ENCODE data around the gene AQP5.
A peak's percentile ranks its signal among the peaks of the same experiment; 100 is the strongest.

Gene AQP5

GRCh38 chr12:49923035-49923644, 38.5 kb upstream of the AQP5 start:
- no peak overlapping the region for H3K4me3 ChIP-seq (ENCODE audit: low read depth, low read length)
- DNase-seq (ENCODE audit: low read depth), result no peak
- TF ChIP-seq MAX (IDR thresholded peaks at IDR 0.05; ENCODE audit: low read depth, low read length), result no peak
- TF ChIP-seq, protein P1, sequence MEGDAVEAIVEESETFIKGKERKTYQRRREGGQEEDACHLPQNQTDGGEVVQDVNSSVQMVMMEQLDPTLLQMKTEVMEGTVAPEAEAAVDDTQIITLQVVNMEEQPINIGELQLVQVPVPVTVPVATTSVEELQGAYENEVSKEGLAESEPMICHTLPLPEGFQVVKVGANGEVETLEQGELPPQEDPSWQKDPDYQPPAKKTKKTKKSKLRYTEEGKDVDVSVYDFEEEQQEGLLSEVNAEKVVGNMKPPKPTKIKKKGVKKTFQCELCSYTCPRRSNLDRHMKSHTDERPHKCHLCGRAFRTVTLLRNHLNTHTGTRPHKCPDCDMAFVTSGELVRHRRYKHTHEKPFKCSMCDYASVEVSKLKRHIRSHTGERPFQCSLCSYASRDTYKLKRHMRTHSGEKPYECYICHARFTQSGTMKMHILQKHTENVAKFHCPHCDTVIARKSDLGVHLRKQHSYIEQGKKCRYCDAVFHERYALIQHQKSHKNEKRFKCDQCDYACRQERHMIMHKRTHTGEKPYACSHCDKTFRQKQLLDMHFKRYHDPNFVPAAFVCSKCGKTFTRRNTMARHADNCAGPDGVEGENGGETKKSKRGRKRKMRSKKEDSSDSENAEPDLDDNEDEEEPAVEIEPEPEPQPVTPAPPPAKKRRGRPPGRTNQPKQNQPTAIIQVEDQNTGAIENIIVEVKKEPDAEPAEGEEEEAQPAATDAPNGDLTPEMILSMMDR (IDR thresholded peaks at IDR 0.05; ENCODE audit: low read depth, low read length), result no peak

GRCh38 chr12:49923880-49924556, 37.7 kb upstream of the AQP5 start:
- H3K4me3 ChIP-seq (ENCODE audit: low read depth, low read length), result no peak overlapping the region
- no peak for TF ChIP-seq MYC (IDR thresholded peaks at IDR 0.05; ENCODE audit: low read depth, low read length)
- TF ChIP-seq, protein P1 (IDR thresholded peaks at IDR 0.05; ENCODE audit: low read depth, low read length), result no peak
- TF ChIP-seq MAX (IDR thresholded peaks at IDR 0.05; ENCODE audit: low read depth, low read length), result no peak
- TF ChIP-seq POLR2A (IDR thresholded peaks at IDR 0.05; ENCODE audit: extremely low read depth, insufficient read length), result no peak
- no peak for DNase-seq (ENCODE audit: low read depth)

DNA sequence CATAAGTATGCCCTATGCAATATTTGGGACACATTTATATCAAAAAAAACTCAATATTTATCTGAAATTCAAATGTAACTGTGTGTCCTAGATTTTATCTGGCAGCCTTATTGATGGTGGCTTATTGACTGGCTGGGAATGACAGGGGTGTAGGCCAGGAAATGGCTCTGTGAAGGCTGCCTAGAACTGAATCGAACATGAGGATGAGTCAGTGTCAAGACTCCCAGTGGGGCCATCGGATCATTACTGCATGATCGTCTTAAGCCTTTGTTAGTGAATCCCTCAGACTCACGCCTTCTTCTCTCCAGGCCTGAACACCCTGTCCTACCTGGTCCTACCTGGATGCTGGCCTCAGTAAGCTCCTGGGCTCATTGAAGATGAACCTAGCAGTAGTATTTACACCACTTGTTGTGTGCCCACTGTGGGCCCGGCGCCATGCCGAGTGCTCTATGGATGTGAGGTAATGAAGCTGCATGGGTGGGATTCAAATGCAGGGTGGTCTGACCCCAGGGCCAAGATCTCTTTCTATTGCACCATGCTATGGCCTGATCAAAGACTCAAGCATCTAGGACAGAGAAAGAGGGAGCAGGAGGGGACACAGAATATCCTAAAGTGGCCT, 36.9 kb upstream of the AQP5 start:
- DNase-seq (ENCODE audit: low read depth), result no peak
- no peak overlapping the region for H3K4me3 ChIP-seq (ENCODE audit: low read depth, low read length)
- TF ChIP-seq MYC (IDR thresholded peaks at IDR 0.05; ENCODE audit: low read depth, low read length) (no peak), POLR2A (IDR thresholded peaks at IDR 0.05; ENCODE audit: extremely low read depth, insufficient read length) (no peak), MAX (IDR thresholded peaks at IDR 0.05; ENCODE audit: low read depth, low read length) (no peak)
- TF ChIP-seq, protein P1 (IDR thresholded peaks at IDR 0.05; ENCODE audit: low read depth, low read length), result no peak

GRCh38 chr12:49925433-49926204, 36.1 kb upstream of the AQP5 start:
- TF ChIP-seq POLR2A (IDR thresholded peaks at IDR 0.05; ENCODE audit: extremely low read depth, insufficient read length), result no peak
- TF ChIP-seq MAX (IDR thresholded peaks at IDR 0.05; ENCODE audit: low read depth, low read length), result no peak
- no peak for TF ChIP-seq MYC (IDR thresholded peaks at IDR 0.05; ENCODE audit: low read depth, low read length)
- TF ChIP-seq, protein P1 (IDR thresholded peaks at IDR 0.05; ENCODE audit: low read depth, low read length), result no peak
- DNase-seq (ENCODE audit: low read depth), result peak; percentile 51
- H3K4me3 ChIP-seq (ENCODE audit: low read depth, low read length), result no peak overlapping the region

- DNase-seq (ENCODE audit: low read depth), result no peak
- TF ChIP-seq, protein P1 (IDR thresholded peaks at IDR 0.05; ENCODE audit: low read depth, low read length), result no peak
- TF ChIP-seq MAX (IDR thresholded peaks at IDR 0.05; ENCODE audit: low read depth, low read length) (no peak), POLR2A (IDR thresholded peaks at IDR 0.05; ENCODE audit: extremely low read depth, insufficient read length) (no peak), MYC (IDR thresholded peaks at IDR 0.05; ENCODE audit: low read depth, low read length) (no peak)
Measured at GRCh38 chr12:49928471-49928870, 33.2 kb upstream of the AQP5 start.

More at GRCh38 chr12:49928471-49928870, 33.2 kb upstream of the AQP5 start:
- H3K4me3 ChIP-seq (ENCODE audit: low read depth, low read length), result no peak overlapping the region
